HepG2 (cell line): ENCODE measurements around the gene HMBS. TPM values are rescaled to one million over a fixed set of nuclear protein-coding genes. Genes with fewer than 3 reads are reported as not detected.

Experiments
- ARID5B ChIP-seq: IDR thresholded peaks from 2 replicates; pipeline ENCODE4 v1.4.0; 2020; ENCODE audit warnings: mild to moderate bottlenecking, missing genetic modification reagents
- BCL6 ChIP-seq: IDR thresholded peaks from 2 replicates; pipeline ENCODE4 v1.6.1; 2016; ENCODE audit warnings: missing genetic modification reagents, missing compliant biosample characterization
- CBX5 ChIP-seq: sonication (generic); formaldehyde crosslinking; IDR thresholded peaks from 2 replicates; pipeline ENCODE4 v1.4.0; 2020; ENCODE audit warnings: missing genetic modification reagents, borderline replicate concordance
- E2F1 ChIP-seq: sonication (generic); formaldehyde crosslinking; IDR thresholded peaks from 2 replicates; pipeline ENCODE4 v1.5.0; 2020; ENCODE audit warnings: missing genetic modification reagents
- EHMT2 ChIP-seq: fragments of 200-600 bp; sonication (generic); IDR thresholded peaks from 2 replicates; pipeline ENCODE4 v1.7.0; 2017; ENCODE audit warnings: antibody characterized with exemption, low read depth, low read length, borderline replicate concordance
- FOXA3 ChIP-seq: IDR thresholded peaks from 2 replicates; pipeline ENCODE4 v1.6.1; 2016; ENCODE audit warnings: missing genetic modification reagents, missing compliant biosample characterization
- FOXK1 ChIP-seq: sonication (generic); formaldehyde crosslinking; IDR thresholded peaks from 2 replicates; pipeline ENCODE4 v1.4.0; 2020; ENCODE audit warnings: low read depth, missing genetic modification reagents, borderline replicate concordance
- HMG20A ChIP-seq: IDR thresholded peaks from 2 replicates; pipeline ENCODE4 v1.6.1; 2016; ENCODE audit warnings: borderline replicate concordance
- IRX3 ChIP-seq: sonication (generic); formaldehyde crosslinking; IDR thresholded peaks from 2 replicates; pipeline ENCODE4 v1.8.1; 2023; ENCODE audit warnings: mild to moderate bottlenecking, low read depth, missing genetic modification reagents, borderline replicate concordance
- MED8 ChIP-seq: sonication (generic); formaldehyde crosslinking; IDR thresholded peaks from 2 replicates; pipeline ENCODE4 v1.8.1; 2023; ENCODE audit warnings: mild to moderate bottlenecking, missing genetic modification reagents; ENCODE audit not compliant: insufficient replicate concordance
- MYNN ChIP-seq: sonication (generic); formaldehyde crosslinking; IDR thresholded peaks from 2 replicates; pipeline ENCODE4 v1.4.0; 2020; ENCODE audit warnings: mild to moderate bottlenecking, low read depth, missing genetic modification reagents
- MZF1 ChIP-seq: sonication (generic); formaldehyde crosslinking; IDR thresholded peaks from 2 replicates; pipeline ENCODE4 v1.8.1; 2023; ENCODE audit warnings: mild to moderate bottlenecking, missing genetic modification reagents, borderline replicate concordance
- PHF21A ChIP-seq: sonication (generic); formaldehyde crosslinking; IDR thresholded peaks from 2 replicates; pipeline ENCODE4 v1.5.0; 2020; ENCODE audit warnings: mild to moderate bottlenecking, missing genetic modification reagents
- RBAK ChIP-seq: sonication (generic); formaldehyde crosslinking; IDR thresholded peaks from 2 replicates; pipeline ENCODE4 v1.5.1; 2020; ENCODE audit warnings: mild to moderate bottlenecking, missing genetic modification reagents
- RELA ChIP-seq: sonication (generic); formaldehyde crosslinking; IDR thresholded peaks from 2 replicates; pipeline ENCODE4 v1.4.0; 2020; ENCODE audit warnings: missing genetic modification reagents
- STAT5B ChIP-seq: sonication (generic); formaldehyde crosslinking; IDR thresholded peaks from 2 replicates; pipeline ENCODE4 v1.4.0; 2020; ENCODE audit warnings: missing genetic modification reagents
- TBX3 ChIP-seq: fragments of 450-650 bp; IDR thresholded peaks from 2 replicates; pipeline ENCODE4 v1.6.1; 2017; ENCODE audit warnings: antibody characterized with exemption, mild to moderate bottlenecking, inconsistent platforms, borderline replicate concordance
- TCF7 ChIP-seq: sonication (generic); IDR thresholded peaks from 2 replicates; pipeline ENCODE4 v1.6.1; 2016; ENCODE audit warnings: antibody characterized with exemption, low read depth
- TERF1 ChIP-seq: sonication (generic); formaldehyde crosslinking; IDR thresholded peaks from 2 replicates; pipeline ENCODE4 v1.8.0; 2022; ENCODE audit warnings: mild to moderate bottlenecking, missing genetic modification reagents, moderate library complexity
- ZBTB34 ChIP-seq: sonication (generic); formaldehyde crosslinking; IDR thresholded peaks from 2 replicates; pipeline ENCODE4 v1.8.0; 2022; ENCODE audit warnings: mild to moderate bottlenecking, missing genetic modification reagents
- ZEB1 ChIP-seq: IDR thresholded peaks from 2 replicates; pipeline ENCODE4 v1.6.1; 2012; ENCODE audit warnings: mild to moderate bottlenecking, low read depth, inconsistent platforms; ENCODE audit not compliant: insufficient replicate concordance
- ZMYM2 ChIP-seq: sonication (generic); formaldehyde crosslinking; IDR thresholded peaks from 2 replicates; pipeline ENCODE4 v1.8.0; 2022; ENCODE audit warnings: mild to moderate bottlenecking, missing genetic modification reagents
- ZNF691 ChIP-seq: sonication (generic); formaldehyde crosslinking; IDR thresholded peaks from 2 replicates; pipeline ENCODE4 v1.4.0; 2020; ENCODE audit warnings: missing genetic modification reagents, low read depth, mild to moderate bottlenecking, borderline replicate concordance
- ZNF720 ChIP-seq: sonication (generic); formaldehyde crosslinking; IDR thresholded peaks from 2 replicates; pipeline ENCODE4 v1.4.0; 2020; ENCODE audit warnings: missing genetic modification reagents
- polyA plus RNA-seq, 8 experiments: library from polyadenylated mRNA; depleted of rRNA in 3 of 8; stranded (reverse) in 7 of 8; unstranded in 1 of 8; fragments of >200 nt; fragmentation: Illumina TruSeq in 4 of 8; extraction: Trizol in 4 of 8; gene quantifications; 2 replicates each; pipeline versions ENCODE4 v1.2.1 to v1.2.3, GENCODE V29; 2011 to 2016; ENCODE audit warnings: low read depth in 4 of 8, missing spikeins in 1 of 8, mixed read lengths in 1 of 8; ENCODE audit not compliant: insufficient read depth in 1 of 8
- total RNA-seq, 5 experiments: library from RNA; depleted of rRNA; stranded (reverse); fragments of >200 nt; fragmentation: Illumina TruSeq; extraction: Trizol; gene quantifications; 2 replicates each; pipeline ENCODE4 v1.2.3, GENCODE V29; 2016; ENCODE audit warnings: low read depth in 1 of 5

HMBS gene
- total and polyA plus RNA-seq, 2 of the 13 experiments (the other 11 are each of a cell fraction or from before 2014, with no cell fraction given), result 9.4 to 46.9 TPM

GRCh38 chr11:119108857-119109221 lies 24.2 kb downstream of the HMBS start (continued):
- peak; percentile 55; the same call in 1 of the 2 replicates for TF ChIP-seq ARID5B (CRISPR knock-in tag)
- TF ChIP-seq ZBTB34 (CRISPR knock-in tag), result no peak
- TF ChIP-seq ZMYM2 (CRISPR knock-in tag), result no peak
- TF ChIP-seq PHF21A (CRISPR knock-in tag), result no peak
- TF ChIP-seq TCF7, result 0 out of 2 replicates have a peak, but pooled peaks have one; percentile 28
- no peak for TF ChIP-seq RBAK (CRISPR knock-in tag)
- TF ChIP-seq ZEB1, result peak; percentile 14
- TF ChIP-seq STAT5B (CRISPR knock-in tag), result no peak
- no peak for TF ChIP-seq ZNF720 (CRISPR knock-in tag)
- peak; percentile 42; the same call in 1 of the 2 replicates for TF ChIP-seq EHMT2
- no peak for TF ChIP-seq MED8 (CRISPR knock-in tag)
- no peak for TF ChIP-seq MZF1 (CRISPR knock-in tag)
- peak; percentile 79 for TF ChIP-seq FOXA3 (CRISPR knock-in tag)
- TF ChIP-seq TERF1 (CRISPR knock-in tag), result no peak
- peak; percentile 46; the same call in 1 of the 2 replicates for TF ChIP-seq TBX3
- no peak for TF ChIP-seq CBX5 (CRISPR knock-in tag)
- no peak for TF ChIP-seq BCL6 (CRISPR knock-in tag)
- no peak for TF ChIP-seq E2F1 (CRISPR knock-in tag)
- no peak; the same call in 1 of the 2 replicates for TF ChIP-seq HMG20A
- no peak for TF ChIP-seq MYNN (CRISPR knock-in tag)
- no peak for TF ChIP-seq IRX3 (CRISPR knock-in tag)
- peak; percentile 69; the same call in 1 of the 2 replicates for TF ChIP-seq FOXK1 (CRISPR knock-in tag)
- no peak for TF ChIP-seq ZNF691
- TF ChIP-seq RELA (CRISPR knock-in tag), result no peak
